GM06990 (cell line): ENCODE results near the gene OLFML2A.

ENCODE experiments used
- DNase-seq: peaks from one replicate; pipeline ENCODE4 v3.0.0-alpha.2; 2011; ENCODE audit not compliant: insufficient read length; ENCODE audit errors: extremely low read depth
- H3K27me3 ChIP-seq: replicated peaks from 2 replicates; pipeline ENCODE4 v1.6.0; 2011; ENCODE audit warnings: low read length; ENCODE audit not compliant: control insufficient read depth, insufficient read depth
- H3K36me3 ChIP-seq: 2 replicates; pipeline ENCODE4 v1.5.1; 2011; ENCODE audit warnings: low read length; ENCODE audit not compliant: control insufficient read depth, insufficient read depth
- H3K4me3 ChIP-seq: replicated peaks from 2 replicates; pipeline ENCODE4 v1.5.1; 2011; ENCODE audit warnings: low read depth, mild to moderate bottlenecking, control low read depth, low read length
- TF ChIP-seq, protein P1 (sequence below): IDR thresholded peaks from 2 replicates; pipeline ENCODE4 v1.5.1; 2011; ENCODE audit warnings: low read length, control low read depth, mild to moderate bottlenecking, inconsistent platforms; ENCODE audit not compliant: insufficient read depth, poor library complexity, severe bottlenecking

The OLFML2A gene

DNA sequence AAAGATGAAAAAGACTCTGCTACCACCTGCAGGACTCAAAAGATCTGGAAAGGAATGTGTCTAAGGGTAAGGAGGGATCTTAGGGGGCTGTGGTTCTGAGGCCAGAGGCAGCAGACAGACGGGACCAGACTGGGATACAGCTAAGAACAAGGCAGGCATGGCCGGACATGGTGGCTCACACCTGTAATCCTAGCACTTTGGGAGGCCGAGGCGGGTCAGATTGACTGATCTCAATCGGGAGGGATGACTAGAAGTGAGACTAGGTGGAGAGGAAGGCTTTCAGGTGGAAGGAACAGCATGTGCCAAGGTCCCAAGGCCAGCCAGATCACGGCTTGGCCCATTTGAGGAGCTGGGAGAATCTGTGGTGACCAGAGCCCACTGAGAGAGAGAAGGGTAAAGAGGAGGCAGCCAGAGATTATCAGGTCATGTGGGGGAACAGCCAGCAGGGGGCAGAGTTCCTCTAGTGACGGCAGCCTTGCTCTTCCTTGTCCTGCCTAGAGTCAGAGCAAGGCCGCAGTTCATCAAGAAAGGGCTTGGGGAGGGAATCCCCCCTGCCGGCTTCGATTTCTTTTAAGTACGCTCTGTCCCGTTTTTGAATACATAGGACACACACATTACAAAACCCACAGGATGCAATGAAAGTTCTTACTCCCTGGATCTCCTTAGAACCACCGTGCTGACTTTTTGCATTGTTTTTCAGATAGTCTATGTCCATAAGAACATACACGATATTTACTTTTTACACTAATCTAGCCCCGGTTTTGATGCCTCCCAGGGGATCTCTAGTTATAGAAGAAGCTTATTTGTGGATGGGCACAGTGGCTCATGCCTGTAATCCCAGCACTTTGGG lies 2.6 kb upstream of the OLFML2A start:
- Histone ChIP-seq H3K27me3 (no peaks in the 10 kb centered on the region; the same call in 1 of the 2 replicates), H3K4me3 (no peak overlapping the region), H3K36me3 (no peaks in the 10 kb centered on the region)
- TF ChIP-seq, protein P1, sequence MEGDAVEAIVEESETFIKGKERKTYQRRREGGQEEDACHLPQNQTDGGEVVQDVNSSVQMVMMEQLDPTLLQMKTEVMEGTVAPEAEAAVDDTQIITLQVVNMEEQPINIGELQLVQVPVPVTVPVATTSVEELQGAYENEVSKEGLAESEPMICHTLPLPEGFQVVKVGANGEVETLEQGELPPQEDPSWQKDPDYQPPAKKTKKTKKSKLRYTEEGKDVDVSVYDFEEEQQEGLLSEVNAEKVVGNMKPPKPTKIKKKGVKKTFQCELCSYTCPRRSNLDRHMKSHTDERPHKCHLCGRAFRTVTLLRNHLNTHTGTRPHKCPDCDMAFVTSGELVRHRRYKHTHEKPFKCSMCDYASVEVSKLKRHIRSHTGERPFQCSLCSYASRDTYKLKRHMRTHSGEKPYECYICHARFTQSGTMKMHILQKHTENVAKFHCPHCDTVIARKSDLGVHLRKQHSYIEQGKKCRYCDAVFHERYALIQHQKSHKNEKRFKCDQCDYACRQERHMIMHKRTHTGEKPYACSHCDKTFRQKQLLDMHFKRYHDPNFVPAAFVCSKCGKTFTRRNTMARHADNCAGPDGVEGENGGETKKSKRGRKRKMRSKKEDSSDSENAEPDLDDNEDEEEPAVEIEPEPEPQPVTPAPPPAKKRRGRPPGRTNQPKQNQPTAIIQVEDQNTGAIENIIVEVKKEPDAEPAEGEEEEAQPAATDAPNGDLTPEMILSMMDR, result peak; percentile 85
- peak; percentile 65 for DNase-seq

DNA sequence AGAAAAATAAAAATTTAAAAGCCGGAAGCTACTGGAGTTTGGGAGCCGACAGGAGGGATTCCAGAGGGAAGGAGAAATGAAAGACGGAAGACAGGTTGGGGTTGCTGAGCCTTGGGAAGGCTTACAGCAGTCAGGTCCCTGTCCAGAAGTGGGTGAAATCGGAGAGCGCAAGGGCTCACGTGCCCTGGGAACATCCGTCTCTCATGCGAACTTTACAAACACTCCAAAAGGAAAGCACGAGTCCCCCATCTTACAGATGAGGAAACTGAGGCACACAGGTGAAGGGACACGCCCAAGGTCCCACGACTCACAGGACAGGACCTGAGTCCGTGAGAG lies 347 bp upstream of the OLFML2A start:
- Histone ChIP-seq H3K4me3 (peak overlapping the region; percentile 54), H3K36me3 (no peaks in the 10 kb centered on the region), H3K27me3 (no peaks in the 10 kb centered on the region; the same call in 1 of the 2 replicates)
- no peak for DNase-seq
- TF ChIP-seq, protein P1, result no peak

DNA sequence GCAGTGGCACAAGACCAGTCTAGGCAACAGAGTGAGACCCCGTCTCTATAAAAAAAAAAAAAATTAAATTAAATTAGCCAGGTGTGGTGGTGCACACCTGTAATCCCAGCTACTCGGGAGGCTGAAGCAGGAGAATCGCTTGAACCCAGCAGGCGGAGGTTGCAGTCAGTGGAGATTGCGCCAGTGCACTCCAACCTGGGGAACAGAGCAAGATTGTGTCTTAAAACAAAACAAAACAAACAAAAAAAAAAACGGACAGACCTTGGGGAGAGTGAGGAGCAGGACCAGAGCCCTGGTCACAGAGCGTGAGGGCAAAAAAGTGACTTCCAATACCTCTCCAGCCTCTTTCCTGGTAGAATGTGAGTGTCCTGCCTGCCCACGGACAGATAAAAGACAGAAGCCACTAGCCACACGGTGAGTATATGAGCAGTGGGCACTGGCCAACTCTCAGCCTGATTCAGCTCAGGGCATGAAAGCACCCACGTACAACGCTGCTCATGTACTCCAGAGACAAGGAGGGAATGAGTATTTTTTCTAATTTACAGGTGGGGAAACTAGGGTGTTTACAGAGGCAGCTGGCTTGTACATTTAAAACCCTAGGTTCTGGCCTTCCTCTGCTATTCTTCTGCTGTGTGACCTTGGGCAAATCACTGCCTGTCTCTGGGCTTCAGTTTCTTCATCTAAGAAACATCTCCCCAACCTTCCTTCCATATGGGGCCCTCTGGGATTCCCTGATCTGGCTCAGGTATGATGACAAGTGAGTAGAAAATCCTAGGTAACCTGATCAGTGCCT lies 1.8 kb downstream of the OLFML2A start:
- no peak overlapping the region for H3K4me3 ChIP-seq
- TF ChIP-seq, protein P1, result no peak
- H3K36me3 ChIP-seq, result no peaks in the 10 kb centered on the region
- H3K27me3 ChIP-seq, result no peaks in the 10 kb centered on the region; the same call in 1 of the 2 replicates
- no peak for DNase-seq

DNA sequence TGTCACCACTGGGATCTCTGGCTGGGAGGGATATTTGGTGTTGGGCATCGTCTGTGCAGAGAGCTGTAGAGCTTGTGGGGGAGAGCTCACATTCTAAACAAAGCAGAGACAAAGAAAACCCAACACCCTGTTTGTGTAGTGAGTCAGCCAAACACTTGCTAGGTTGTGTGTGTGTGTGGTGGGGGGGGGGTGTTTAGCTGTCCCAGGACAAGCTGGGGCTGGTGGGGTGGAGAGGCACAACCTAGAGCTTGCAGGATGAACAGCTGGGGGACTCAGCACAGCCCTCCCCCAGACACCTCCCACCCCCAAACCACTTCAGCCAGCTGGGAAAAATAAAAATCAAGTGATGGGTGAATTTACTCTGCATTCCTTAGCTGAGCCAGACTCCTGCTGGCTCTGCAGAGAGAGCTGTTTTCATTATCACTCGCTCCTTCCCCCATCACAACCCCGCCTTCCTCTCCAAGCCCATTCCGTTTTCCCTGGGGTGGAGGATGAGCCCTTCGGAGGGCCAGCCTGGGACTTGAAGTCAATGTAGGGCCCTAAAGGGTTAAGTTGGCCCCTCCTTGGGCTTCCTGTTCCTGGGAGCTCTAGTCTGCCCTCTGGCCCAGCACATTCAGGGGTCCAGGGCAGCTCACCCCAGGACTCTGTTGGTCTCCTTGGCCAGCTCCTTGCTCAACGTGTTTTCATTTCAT lies 2.6 kb downstream of the OLFML2A start:
- no peaks in the 10 kb centered on the region; the same call in 1 of the 2 replicates for H3K27me3 ChIP-seq
- TF ChIP-seq, protein P1, result no peak
- H3K4me3 ChIP-seq, result no peak overlapping the region
- no peak for DNase-seq
- H3K36me3 ChIP-seq, result no peaks in the 10 kb centered on the region

DNA sequence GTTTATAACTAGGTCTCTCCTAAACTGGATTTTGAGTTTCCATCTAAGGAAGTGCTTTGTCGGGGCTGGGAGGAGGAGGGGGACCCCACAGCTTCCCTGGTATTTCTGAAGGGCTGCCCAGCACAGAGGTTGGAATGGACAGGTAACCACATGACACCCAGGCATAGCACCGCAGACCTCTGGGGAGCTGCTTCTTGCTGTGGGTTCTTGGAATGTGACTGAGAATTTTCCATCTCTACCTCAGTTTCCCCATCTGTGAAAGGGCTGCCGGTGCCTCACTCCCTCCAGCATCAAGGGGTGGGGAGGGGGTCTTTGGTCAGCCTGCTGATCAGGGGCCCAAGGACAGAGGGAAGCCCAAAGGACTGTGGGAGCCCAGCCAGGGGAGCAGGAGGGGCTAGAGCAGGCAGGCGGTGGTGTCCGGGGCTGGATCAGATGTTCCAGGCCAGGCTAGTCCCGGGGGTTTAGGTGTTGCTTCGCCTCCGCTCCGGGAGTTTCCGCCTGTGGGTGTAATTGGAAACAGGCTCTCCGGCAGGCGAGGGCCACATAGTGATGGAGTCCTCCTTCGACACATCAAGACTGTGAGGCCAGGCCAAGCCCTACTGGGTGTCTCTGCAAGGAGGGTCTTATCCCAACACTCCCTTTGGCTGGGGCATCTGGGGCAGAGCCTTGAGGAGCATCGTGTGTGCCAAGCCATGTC lies 3.3 kb downstream of the OLFML2A start:
- H3K36me3 ChIP-seq, result no peaks in the 10 kb centered on the region
- no peaks in the 10 kb centered on the region; the same call in 1 of the 2 replicates for H3K27me3 ChIP-seq
- H3K4me3 ChIP-seq, result no peak overlapping the region
- DNase-seq, result no peak
- TF ChIP-seq, protein P1, result no peak
